Measurements from ENCODE around the gene ANKFY1.

The ANKFY1 gene

DNA sequence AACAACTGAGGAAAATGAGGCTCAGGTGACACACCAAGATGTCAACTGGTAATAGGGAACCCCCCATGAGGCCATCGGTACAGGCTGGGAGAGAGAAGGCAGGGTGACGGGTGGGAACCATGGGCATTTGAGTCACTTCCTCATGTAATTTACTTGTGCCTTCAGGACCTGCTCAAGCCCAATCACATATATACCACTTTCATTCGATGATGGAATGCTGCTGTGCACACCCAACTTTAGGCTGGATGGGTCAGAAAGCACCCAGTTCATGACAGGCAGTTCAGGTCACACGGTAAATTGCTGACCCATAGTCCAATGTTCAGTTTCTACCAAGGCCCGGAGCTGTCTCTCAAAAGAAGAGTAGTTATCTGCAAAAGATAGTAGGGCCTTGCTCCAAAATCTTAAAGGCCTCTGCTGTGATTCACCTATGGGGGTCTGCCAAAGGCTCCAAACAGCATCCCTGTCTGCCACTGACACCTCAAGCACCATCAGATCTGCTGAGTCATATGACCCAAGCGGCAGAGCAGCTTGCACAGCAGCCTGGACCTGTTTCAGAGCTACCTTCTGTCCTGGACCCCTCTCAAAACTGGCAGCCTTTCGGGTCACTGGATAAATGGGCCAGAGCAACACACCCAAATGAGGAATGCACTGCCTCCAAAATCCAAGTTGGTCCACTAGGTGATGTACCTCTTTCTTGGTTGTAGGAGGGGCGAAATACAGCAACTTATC is 145.6 kb downstream of the ANKFY1 start:
- no peak for DNase-seq (ENCODE audit: low read depth)

DNA sequence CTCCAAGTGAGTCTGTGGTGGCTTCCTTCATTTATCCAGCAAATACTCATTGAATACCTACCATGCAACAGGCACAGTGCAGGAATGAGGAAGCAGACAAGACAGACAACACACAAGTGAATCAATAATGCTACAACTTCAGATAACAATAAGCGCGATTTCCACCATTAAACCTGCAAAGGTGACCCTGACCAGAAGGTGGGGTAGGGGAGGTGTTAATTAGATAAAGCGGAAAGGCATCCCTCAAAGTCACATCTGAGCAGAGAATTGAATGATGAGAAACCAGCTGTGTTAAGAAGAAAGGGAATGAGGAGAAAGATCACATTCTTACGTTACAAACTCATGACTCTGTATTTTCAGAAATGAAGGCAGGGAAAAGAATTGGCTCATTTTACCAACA is 147.3 kb downstream of the ANKFY1 start:
- DNase-seq (ENCODE audit: low read depth): no peak
